ENCODE measurements around the gene GPR84. TPM values are rescaled to one million over a fixed set of nuclear protein-coding genes. Genes with fewer than 3 reads are reported as not detected.

GPR84 gene
- 1 to 10 TPM; 2.4 to 2.6 TPM for total RNA-seq

GRCh38 chr12:54364413-54364812 lies at the start of gene GPR84:
Gene GPR84 (minus strand): TSS chr12:54364486. CDS start chr12:54363851, 635 bp downstream.
- Mint-ChIP-seq H3K27me3 (peaks cover 3% of the 10 kb centered on the region), H3K36me3 (no peaks in the 10 kb centered on the region), H3K4me3 (peak within 1 kb of the TSS; percentile 57), H3K9me3 (no peaks in the 10 kb centered on the region), H3K27ac (peak within 1 kb of the TSS; percentile 76), H3K4me1 (ENCODE audit: low read depth) (peaks cover 40% of the 10 kb centered on the region)
- peak; percentile 73 for DNase-seq
- intact Hi-C loops (cut with micrococcal nuclease) = loop anchor here (10.0 kb wide), 1 partner anchor 360 kb away; the partner anchor contains the start of genes HOXC8 and HOXC9
- ChIA-PET CTCF (no interaction called here), POLR2A (no interaction called here)

GRCh38 chr12:54413284-54414190 lies 49.3 kb upstream of the GPR84 start:
- no peaks in the 10 kb centered on the region for H3K9me3 Mint-ChIP-seq
- H3K4me1 Mint-ChIP-seq (ENCODE audit: low read depth) = peaks cover 63% of the 10 kb centered on the region
- peaks cover 10% of the 10 kb centered on the region for H3K36me3 Mint-ChIP-seq
- DNase-seq = peak; percentile 81
- peak overlapping the region; percentile 64 for H3K4me3 Mint-ChIP-seq
- H3K27ac Mint-ChIP-seq = peak overlapping the region; percentile 96
- ChIA-PET CTCF (interaction anchor here (1.1 to 14.5 kb wide), 6 partner anchors 13 to 114 kb away, joined by 3 to 319 read pairs (median 11); no protein-coding TSS in a partner anchor), POLR2A (interaction anchor here (0.7 to 1.0 kb wide), 2 partner anchors 26 to 134 kb away, joined by 3 read pairs; partner anchors contain the start of gene CBX5)
- intact Hi-C loops (cut with micrococcal nuclease) = loop anchor here (2.0 to 10.0 kb wide), 4 partner anchors 25 to 521 kb away; partner anchors contain the start of gene NCKAP1L
- H3K27me3 Mint-ChIP-seq = no peaks in the 10 kb centered on the region

GRCh38 chr12:54412786-54413185 lies 48.5 kb upstream of the GPR84 start:
- Mint-ChIP-seq H3K4me3 (peak overlapping the region; percentile 64), H3K36me3 (peaks cover 12% of the 10 kb centered on the region), H3K27me3 (no peaks in the 10 kb centered on the region), H3K27ac (peak overlapping the region; percentile 96), H3K4me1 (ENCODE audit: low read depth) (peaks cover 66% of the 10 kb centered on the region), H3K9me3 (no peaks in the 10 kb centered on the region)
- DNase-seq = no peak
- POLR2A ChIA-PET = interaction anchor here (0.8 to 1.0 kb wide), 2 partner anchors 26 to 133 kb away, joined by 3 read pairs; partner anchors contain the start of gene CBX5
- intact Hi-C loops (cut with micrococcal nuclease) = loop anchor here (2.0 to 10.0 kb wide), 4 partner anchors 26 to 522 kb away; partner anchors contain the start of gene NCKAP1L
- CTCF ChIA-PET = interaction anchor here (1.0 to 14.5 kb wide), 6 partner anchors 12 to 197 kb away, joined by 3 to 319 read pairs (median 11); no protein-coding TSS in a partner anchor

DNA sequence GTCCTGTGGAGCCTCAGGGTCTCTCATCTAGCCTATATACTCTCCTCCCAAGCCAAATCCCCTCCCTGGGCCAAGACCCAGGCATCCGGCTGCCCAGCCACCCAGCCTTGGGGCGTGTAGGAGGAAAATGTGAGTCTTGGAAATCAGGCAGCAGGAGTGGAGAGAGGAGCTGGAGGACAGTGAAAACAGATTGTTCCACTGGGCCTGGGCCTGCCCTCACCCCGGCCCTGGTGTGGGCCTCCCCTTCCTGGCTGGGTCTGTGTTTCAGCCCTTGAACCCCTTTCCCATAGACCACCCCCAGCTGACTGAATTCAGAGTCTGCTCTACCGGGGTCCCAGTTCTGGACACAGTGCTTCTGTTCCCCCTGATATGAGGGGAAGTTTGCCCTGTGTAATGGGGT lies 48.1 kb upstream of the GPR84 start:
- Mint-ChIP-seq H3K27ac (peak overlapping the region; percentile 96), H3K4me1 (ENCODE audit: low read depth) (peaks cover 65% of the 10 kb centered on the region), H3K9me3 (no peaks in the 10 kb centered on the region), H3K4me3 (peak overlapping the region; percentile 64), H3K36me3 (peaks cover 14% of the 10 kb centered on the region), H3K27me3 (no peaks in the 10 kb centered on the region)
- intact Hi-C loops (cut with micrococcal nuclease) = loop anchor here (2.0 to 10.0 kb wide), 4 partner anchors 26 to 522 kb away; partner anchors contain the start of gene NCKAP1L
- DNase-seq = no peak
- CTCF ChIA-PET = interaction anchor here (0.7 to 14.5 kb wide), 9 partner anchors 11 to 196 kb away, joined by 3 to 319 read pairs (median 4); no protein-coding TSS in a partner anchor
- POLR2A ChIA-PET = interaction anchor here (0.8 to 1.0 kb wide), 2 partner anchors 26 to 133 kb away, joined by 3 read pairs; partner anchors contain the start of gene CBX5

GRCh38 chr12:54411391-54412241 lies 47.3 kb upstream of the GPR84 start:
- no peaks in the 10 kb centered on the region for H3K9me3 Mint-ChIP-seq
- H3K4me1 Mint-ChIP-seq (ENCODE audit: low read depth) = peaks cover 63% of the 10 kb centered on the region

GRCh38 chr12:54409267-54409666 lies 45.0 kb upstream of the GPR84 start:
- intact Hi-C loops (cut with micrococcal nuclease) = no loop called here
- DNase-seq = no peak
- Mint-ChIP-seq H3K4me3 (no peak overlapping the region), H3K9me3 (no peaks in the 10 kb centered on the region), H3K27ac (no peak overlapping the region), H3K4me1 (ENCODE audit: low read depth) (peaks cover 48% of the 10 kb centered on the region), H3K27me3 (no peaks in the 10 kb centered on the region), H3K36me3 (peaks cover 25% of the 10 kb centered on the region)
- POLR2A ChIA-PET = no interaction called here
- CTCF ChIA-PET = interaction anchor here (0.6 to 14.5 kb wide), 3 partner anchors 8 to 118 kb away, joined by 3 to 319 read pairs (median 7); no protein-coding TSS in a partner anchor

More at GRCh38 chr12:54411391-54412241, 47.3 kb upstream of the GPR84 start:
- H3K27me3 Mint-ChIP-seq = no peaks in the 10 kb centered on the region
- no peak overlapping the region for H3K4me3 Mint-ChIP-seq
- intact Hi-C loops (cut with micrococcal nuclease) = loop anchor here (1.0 to 10.0 kb wide), 5 partner anchors 8 to 523 kb away; partner anchors contain the start of genes ITGA5 and NCKAP1L
- peak; percentile 77 for DNase-seq
- peaks cover 17% of the 10 kb centered on the region for H3K36me3 Mint-ChIP-seq
- CTCF ChIA-PET = interaction anchor here (0.7 to 14.5 kb wide), 11 partner anchors 11 to 668 kb away, joined by 3 to 319 read pairs (median 3); partner anchors contain the start of gene COPZ1
- POLR2A ChIA-PET = interaction anchor here (0.8 to 1.1 kb wide), 2 partner anchors 18 to 26 kb away, joined by 3 to 4 read pairs; no protein-coding TSS in a partner anchor
- peak overlapping the region; percentile 96 for H3K27ac Mint-ChIP-seq

- Mint-ChIP-seq H3K4me1 (ENCODE audit: low read depth) (peaks cover 29% of the 10 kb centered on the region), H3K27ac (no peak overlapping the region), H3K9me3 (no peaks in the 10 kb centered on the region), H3K4me3 (no peak overlapping the region), H3K36me3 (peaks cover 39% of the 10 kb centered on the region), H3K27me3 (no peaks in the 10 kb centered on the region)
- ChIA-PET CTCF (interaction anchor here (1.0 to 14.5 kb wide), 3 partner anchors 6 to 32 kb away, joined by 3 to 319 read pairs (median 5); no protein-coding TSS in a partner anchor), POLR2A (no interaction called here)
- no peak for DNase-seq
- intact Hi-C loops (cut with micrococcal nuclease) = no loop called here
These were observed 43.1 kb upstream of the GPR84 start for GRCh38 chr12:54407183-54407905.

DNA sequence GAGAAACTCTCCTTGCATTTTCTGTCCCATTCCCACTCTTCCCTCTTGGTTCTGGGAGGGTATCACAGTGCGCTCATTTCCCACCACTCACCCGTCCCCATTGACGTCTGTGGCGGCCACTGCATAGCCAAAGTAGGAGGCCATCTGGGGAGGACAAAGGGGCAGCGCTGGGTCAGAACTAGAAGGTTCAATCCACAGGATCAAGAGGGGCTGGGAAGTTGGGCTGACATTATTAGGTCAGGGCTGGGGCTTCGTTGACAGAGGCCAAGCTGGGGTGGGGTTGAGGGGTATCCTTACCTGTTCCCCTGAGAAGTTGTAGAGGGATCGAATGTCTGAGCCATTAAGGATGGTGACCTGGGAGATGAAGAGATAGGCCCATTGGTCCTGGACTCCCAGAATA lies 41.3 kb upstream of the GPR84 start:
- H3K36me3 Mint-ChIP-seq = peaks cover 42% of the 10 kb centered on the region

DNA sequence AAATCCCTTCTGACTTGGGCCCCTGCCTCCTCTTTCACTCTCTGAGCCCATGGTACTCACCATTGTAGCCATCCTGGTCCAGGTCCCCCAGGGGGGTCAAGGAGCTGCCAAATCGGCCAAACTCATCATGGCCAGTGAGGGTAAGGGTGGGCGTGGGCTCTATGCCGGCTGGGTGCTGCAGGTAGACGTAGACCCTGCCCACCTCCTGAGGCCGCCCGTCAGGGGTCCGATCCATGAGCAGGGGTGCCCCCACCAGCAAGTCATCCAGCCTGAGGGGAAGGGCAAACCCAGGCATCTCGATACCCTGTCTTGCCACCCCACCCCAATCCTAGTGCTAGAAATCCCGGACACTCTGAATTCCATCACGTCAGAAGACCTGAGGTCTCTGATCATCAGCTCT lies 40.8 kb upstream of the GPR84 start:
- Mint-ChIP-seq H3K27me3 (no peaks in the 10 kb centered on the region), H3K9me3 (no peaks in the 10 kb centered on the region), H3K36me3 (peaks cover 46% of the 10 kb centered on the region), H3K27ac (peak overlapping the region; percentile 45), H3K4me3 (no peak overlapping the region), H3K4me1 (ENCODE audit: low read depth) (peaks cover 14% of the 10 kb centered on the region)
- POLR2A ChIA-PET = no interaction called here
- CTCF ChIA-PET = interaction anchor here (1.3 to 12.2 kb wide), 7 partner anchors 10 to 122 kb away, joined by 3 to 693 read pairs (median 8); partner anchors contain the start of gene ITGA5
- intact Hi-C loops (cut with micrococcal nuclease) = no loop called here
- DNase-seq = no peak

More for the DNA sequence above, 41.3 kb upstream of the GPR84 start:
- Mint-ChIP-seq H3K27ac (peak overlapping the region; percentile 45), H3K9me3 (no peaks in the 10 kb centered on the region), H3K27me3 (no peaks in the 10 kb centered on the region), H3K4me3 (no peak overlapping the region), H3K4me1 (ENCODE audit: low read depth) (peaks cover 14% of the 10 kb centered on the region)
- POLR2A ChIA-PET = no interaction called here
- CTCF ChIA-PET = interaction anchor here (1.3 to 12.2 kb wide), 3 partner anchors 9 to 122 kb away, joined by 3 to 693 read pairs (median 319); partner anchors contain the start of gene ITGA5
- intact Hi-C loops (cut with micrococcal nuclease) = no loop called here
- DNase-seq = no peak

DNA sequence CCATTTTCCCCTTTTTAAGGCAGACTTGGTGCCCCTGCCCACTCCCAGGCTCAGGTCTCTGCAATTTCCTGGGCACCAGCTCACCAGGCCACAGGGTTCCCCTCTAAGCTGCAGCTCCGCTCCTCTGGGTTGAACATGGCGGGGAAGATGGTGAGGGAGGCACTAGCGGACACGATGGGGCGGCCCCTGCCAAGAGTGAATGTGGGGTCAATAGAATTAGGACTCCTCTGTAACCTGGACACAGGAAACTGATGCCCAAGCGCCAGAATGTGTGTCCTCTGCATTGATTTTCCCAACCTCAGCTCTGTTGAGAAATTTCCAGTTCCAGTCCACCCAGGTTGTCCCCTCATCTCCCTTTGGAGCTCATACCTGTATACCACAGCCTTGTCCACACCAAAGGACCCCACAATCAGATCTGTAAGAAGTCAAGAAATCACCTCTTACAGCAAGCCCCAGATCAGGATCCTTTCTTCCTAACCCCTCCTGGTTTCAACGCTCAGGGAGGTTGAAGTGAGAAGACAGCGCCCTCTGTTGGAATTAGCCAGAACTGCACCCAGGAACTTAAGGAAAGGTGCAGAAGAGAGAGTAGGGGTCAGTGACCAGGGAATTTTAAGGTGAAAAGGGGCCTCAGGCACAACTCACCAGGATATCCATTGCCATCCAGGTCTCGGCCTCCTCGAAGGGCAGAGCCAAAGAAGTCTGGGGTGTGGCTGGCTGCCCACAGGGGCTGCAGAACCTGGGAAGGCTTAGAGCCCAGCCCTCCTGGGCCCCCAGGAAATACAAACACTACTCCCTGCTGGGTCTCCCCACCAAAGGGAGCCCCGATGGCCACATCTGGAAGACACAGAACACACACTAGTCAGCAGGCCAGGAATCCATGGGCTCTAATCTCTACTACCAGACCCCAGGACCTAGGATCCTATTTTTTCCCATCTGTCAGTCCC lies 40.0 kb upstream of the GPR84 start:
- POLR2A ChIA-PET = no interaction called here
- intact Hi-C loops (cut with micrococcal nuclease) = no loop called here
- Mint-ChIP-seq H3K4me3 (no peak overlapping the region), H3K27me3 (no peaks in the 10 kb centered on the region), H3K9me3 (no peaks in the 10 kb centered on the region), H3K36me3 (peaks cover 51% of the 10 kb centered on the region), H3K27ac (peak overlapping the region; percentile 58), H3K4me1 (ENCODE audit: low read depth) (peaks cover 15% of the 10 kb centered on the region)
- CTCF ChIA-PET = interaction anchor here (0.7 to 12.2 kb wide), 17 partner anchors 8 to 192 kb away, joined by 3 to 693 read pairs (median 4); partner anchors contain the start of genes ITGA5 and NCKAP1L
- peak; percentile 72 for DNase-seq

Measured in activated CD4-positive, alpha-beta memory T cell treated with anti-CD3 and anti-CD28 coated beads for 36 hours (primary cell).